GM15510 (cell line): ENCODE measurements around the gene SUSD1.

Experiments used
- POLR2A ChIP-seq: IDR thresholded peaks from 3 replicates; pipeline ENCODE4 v1.6.1; 2011; ENCODE audit warnings: borderline replicate concordance; ENCODE audit not compliant: insufficient read length; ENCODE audit errors: extremely low read depth

Gene SUSD1

GRCh38 chr9:112180387-112180881, 5.3 kb upstream of the SUSD1 start:
- TF ChIP-seq POLR2A, result no peak

- TF ChIP-seq POLR2A, result no peak
Measured at GRCh38 chr9:112179816-112180215, 4.7 kb upstream of the SUSD1 start.

- TF ChIP-seq POLR2A, result no peak
Measured at GRCh38 chr9:112176524-112176923, 1.4 kb upstream of the SUSD1 start.

- TF ChIP-seq POLR2A, result no peak
Measured at GRCh38 chr9:112175796-112176315, 759 bp upstream of the SUSD1 start.

DNA sequence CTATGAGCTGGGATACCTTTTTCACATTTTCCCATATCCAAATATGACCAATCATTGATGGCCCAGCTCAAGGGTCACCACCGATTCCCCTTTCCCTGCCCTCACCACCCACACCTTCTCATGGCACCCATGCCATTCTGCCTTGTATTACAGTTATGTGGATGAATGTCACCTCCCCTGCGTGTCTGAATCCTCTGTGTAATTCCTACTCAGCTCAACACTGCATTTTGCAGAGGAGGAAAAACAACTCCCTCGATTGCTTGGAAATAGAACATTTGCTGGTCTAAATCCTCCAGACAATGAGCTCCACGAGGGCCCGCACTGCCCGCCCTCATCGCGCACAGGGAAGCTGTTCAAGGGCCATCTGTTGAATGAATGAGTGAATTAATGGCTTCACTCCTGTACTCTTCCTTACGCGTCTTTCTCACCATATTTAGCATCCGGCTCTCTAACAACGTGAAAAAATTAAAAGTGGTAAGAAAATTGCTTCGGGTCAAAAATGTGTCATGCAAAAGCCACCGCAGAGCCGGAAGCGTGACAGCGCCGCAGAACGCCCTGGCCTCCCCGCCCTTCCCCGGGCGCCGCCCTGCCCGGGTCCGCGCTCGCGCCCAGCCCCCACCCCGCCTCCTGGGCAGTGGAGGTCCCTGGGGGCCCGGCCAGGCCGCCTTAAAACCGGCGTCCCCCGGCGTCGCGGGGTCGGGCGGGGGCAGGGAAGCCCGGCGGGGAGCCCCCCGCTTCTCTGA, 704 bp downstream of the SUSD1 start:
- TF ChIP-seq POLR2A, result peak; percentile 39

- TF ChIP-seq POLR2A, result no peak
Measured at GRCh38 chr9:112173489-112174221, 1.4 kb downstream of the SUSD1 start.

DNA sequence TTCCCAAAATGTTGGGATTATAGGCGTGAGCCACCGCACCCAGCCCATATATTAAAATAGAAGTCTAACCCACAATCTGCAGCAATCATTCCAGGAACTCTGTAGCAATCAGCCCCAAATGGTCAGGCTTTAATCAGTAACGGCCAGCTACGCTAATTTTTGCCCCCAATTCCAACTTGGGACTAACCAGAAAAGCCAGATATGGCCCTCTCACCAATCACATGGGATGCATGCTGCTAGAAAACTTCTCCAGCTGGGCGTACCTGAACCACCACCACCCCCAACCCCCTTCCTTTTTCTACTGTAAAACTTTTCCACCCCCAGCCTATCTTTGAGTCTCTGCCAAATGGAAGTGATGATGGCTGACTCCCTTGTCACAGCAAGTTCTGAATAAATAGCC, 4.1 kb downstream of the SUSD1 start:
- no peak for TF ChIP-seq POLR2A

GRCh38 chr9:112170235-112170634, 4.9 kb downstream of the SUSD1 start:
- TF ChIP-seq POLR2A, result no peak

- TF ChIP-seq POLR2A, result no peak
Measured at GRCh38 chr9:112169368-112169767, 5.7 kb downstream of the SUSD1 start.

- no peak for TF ChIP-seq POLR2A
Measured at GRCh38 chr9:112168197-112168596, 6.9 kb downstream of the SUSD1 start.

- TF ChIP-seq POLR2A, result no peak
Measured at GRCh38 chr9:112166176-112167140, 8.6 kb downstream of the SUSD1 start.

DNA sequence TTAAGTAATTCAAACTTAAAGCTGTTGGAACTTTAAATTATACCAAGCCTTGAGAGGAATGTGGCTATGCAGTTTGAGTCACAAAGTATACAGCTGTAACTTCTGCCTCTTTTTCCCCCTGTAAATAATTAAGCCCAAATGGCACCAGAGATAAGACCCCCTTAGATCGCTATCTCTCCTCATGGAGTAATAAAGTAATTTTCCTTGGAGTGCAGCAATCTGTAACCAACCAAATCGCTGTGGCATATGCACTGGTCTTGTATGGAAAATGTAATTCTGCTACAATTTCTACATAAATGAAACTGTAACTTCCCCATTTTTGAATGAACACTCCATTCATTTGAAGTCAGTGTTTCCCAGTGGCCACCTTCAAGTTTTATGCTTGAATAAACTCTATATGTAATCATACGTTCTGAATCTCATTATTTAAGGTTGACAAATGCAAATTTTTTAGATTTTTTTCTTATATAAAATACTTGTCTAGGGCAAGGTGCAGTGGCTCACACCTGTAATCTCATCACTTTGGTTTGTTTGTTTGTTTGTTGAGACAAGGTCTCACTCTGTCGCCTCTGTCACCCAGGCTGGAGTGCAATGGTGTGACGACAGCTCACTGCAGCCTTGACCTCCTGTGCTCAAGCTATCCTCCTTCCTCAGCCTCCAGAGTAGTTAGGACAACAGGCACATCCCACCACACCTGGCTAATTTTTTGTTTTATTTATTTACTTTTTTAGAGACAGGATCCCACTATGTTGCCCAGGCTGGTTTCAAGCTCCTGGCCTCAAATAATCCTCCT, 12.3 kb downstream of the SUSD1 start:
- TF ChIP-seq POLR2A, result no peak

DNA sequence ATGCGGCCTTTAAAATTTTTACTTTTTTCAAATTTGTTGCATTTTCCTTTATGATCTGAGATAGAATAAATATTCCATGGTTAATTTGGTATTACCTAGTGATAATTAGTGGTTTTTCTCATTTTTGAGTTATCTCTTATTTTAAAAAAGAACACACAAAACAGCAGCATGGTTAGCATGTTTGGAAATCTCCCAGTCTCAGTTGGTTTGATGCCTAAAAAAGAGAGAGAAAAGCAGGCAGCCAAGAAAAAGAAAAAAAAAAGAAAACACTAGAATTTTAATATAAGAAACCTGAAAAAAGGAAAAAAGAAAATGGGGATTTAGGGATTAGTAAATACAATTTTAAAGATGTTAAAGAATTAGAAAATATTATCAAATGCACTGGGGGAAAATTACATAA, 15.3 kb downstream of the SUSD1 start:
- TF ChIP-seq POLR2A, result no peak
